EH (cell line): ENCODE measurements around the gene HERC4.

Experiments
- DNase-seq: peaks from one replicate; pipeline ENCODE4 v3.0.0-alpha.2; 2015; ENCODE audit warnings: low read depth

HERC4 gene

DNA sequence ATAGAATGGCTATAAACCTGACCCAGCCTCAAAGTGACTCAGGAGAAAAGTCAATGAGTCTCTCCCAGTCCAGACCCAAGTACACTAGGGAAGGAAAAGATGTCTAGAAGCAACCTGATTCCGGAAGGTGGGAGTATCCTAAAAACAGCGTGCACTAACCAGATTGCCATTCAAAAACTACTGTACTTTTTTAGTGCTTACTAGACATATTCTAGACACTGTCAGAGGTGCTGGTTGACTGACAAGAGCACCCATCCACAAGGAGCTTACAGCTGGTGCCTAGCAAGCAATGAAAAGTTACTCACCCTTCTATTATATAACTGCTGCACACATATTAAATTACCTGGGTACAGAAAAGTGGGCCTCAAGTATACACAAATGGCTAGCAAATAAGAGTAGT lies 109.6 kb downstream of the HERC4 start:
- no peak for DNase-seq

DNA sequence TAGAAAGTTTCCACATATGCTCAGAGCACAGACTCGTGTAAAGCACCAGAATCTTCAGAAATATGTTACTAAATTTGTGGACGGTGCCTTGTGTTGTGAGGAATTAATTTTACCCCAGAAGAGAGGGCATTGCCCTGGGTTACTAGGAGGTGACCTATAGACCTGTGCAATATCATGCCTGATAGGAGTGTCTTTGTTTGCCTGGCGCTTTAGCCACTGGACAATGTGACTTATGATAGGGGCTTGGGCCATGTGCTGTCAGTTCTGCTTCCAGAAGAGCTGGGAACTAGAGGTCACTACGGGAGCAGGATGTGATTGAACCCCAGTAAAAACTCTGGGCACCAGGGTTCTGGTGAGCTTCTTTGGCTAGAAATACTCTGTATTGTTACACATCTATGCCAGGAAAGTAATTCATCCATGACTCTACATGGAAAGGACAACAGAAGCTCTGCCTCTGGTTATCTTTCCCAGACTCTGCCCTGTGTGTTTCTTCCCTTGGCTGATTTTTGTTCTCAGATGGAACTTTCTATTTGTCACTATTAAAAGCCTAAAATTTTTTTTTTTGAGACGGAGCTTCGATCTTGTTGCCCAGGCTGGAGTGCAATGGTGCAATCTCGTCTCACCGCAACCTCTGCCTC lies 115.1 kb downstream of the HERC4 start:
- DNase-seq, result no peak

DNA sequence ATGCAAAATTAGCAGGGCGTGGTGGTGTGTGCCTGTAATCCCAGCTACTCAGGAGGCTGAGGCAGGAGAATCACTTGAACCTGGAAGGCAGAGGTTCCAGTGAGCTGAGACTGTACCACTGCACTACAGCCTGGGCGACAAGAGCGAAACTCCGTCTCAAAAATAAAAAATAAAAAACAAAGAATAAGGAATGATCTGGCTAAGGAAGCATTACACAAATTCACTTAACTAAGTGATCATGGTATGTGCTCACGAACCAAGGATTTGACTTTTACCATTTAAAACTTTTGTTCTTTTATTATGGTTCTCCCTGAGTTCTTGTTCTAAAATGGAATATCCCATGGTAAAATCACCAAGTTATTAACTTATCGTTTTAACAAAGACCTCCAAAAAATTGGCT lies 119.5 kb downstream of the HERC4 start:
- no peak for DNase-seq

DNA sequence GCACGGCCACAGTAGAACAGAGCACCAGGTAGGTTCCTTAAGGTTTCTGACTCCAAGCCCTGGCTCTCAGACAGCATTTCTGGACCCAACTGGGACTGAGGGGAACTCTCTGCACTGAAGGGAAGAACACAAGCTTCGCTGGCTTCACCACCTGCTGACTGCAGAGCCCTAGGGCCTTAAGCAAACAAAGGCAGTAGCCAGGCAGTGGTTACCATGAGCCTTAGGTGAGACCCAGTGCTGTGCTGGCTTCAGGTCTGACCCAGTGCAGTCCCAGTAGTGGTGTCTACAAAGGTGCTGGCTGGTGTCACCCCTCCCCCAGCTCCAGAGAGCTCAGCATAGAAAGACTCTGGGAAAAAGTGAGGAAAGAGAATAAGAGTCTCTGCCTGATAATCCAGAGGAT lies 131.2 kb downstream of the HERC4 start:
- DNase-seq, result no peak

DNA sequence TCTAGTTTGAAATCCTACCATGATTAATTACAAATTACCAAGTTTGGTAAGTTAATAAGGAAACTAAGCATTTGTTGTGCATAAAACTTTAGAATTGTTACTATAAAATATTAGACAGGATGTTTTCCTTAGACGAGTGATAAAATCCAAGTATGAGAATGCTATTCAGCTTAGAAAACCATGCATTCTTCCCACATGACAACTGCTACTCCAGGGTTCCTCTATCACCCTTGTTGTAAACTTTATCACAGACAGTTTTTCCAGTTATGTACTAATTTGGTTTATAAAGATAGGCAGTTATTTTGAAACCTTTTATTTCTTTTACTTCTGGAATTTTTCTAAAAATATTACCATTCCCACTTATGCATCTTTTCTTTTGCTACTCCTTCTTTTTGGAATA lies 138.7 kb downstream of the HERC4 start:
- peak; percentile 86 for DNase-seq

DNA sequence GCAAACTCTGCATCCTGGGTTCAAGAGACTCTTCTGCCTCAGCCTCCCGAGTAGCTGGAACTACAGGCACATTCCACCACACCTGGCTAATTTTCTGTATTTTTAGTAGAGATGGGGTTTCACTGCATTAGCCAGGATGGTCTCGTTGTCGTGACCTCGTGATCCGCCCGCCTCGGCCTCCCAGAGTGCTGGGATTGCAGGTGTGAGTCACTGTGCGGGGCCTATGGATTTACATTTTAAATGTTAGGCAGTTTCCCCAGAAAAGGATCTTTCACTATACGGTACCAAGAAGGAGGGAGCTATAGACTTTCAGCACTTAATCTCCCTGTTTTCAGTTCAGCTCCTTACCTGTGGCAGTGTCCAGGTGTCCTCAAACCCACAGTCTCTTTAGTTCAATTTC lies 139.9 kb downstream of the HERC4 start:
- DNase-seq, result no peak

DNA sequence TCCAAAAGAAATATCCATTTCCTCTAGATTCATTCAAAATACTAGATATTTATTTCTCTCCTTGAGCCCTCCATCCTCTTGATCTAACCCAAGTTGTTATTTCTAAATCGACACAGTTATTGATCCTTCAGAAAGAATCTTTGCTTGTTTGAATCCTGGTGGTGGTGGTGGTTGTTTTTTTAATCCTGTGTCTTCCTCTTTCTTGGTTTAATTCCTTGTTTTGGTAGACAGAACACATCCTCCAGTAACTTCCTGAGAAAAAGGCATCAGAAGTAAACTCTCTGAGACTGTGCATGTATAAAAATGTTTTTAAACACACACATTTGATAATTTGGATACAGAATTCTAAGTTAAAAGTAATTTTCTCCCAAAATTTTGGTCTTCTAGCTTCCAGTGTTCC lies 140.7 kb downstream of the HERC4 start:
- no peak for DNase-seq

DNA sequence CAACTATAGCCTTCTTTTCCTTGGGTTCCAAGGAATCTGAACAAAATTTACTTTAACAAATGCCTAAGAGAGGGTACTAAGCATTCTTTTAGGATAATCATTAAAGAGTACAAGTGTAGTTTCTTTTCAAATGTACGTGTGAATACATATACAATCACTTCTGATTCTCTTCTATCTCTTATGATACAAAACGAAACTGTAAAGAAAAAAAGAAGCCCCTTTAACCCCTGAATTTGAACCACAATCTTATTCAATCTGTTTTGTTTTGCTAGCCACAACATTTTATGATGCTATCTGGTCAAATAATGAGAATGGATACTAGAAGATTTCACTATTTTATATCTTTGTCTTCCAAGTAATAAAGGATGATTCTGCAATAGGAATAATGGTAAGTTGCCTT lies 141.9 kb downstream of the HERC4 start:
- no peak for DNase-seq

DNA sequence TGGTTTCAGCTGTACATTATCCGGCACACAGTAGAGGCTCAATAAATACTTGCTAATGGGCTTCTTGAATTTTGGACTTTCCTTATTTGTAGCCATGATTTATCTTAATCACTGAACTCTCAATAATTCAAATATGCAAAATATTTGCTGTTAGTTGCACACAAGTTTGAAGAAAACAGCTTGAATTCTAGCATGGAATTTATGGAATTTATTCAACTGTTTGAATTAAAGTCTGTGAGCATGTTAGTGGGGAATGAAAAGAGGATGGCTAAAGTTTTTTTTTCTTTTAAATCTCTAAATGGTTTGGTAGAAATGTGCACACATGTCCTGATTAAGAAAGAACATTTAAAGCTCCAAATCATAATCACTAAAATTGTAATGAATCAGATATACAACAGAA lies 148.1 kb downstream of the HERC4 start:
- DNase-seq, result peak; percentile 56

DNA sequence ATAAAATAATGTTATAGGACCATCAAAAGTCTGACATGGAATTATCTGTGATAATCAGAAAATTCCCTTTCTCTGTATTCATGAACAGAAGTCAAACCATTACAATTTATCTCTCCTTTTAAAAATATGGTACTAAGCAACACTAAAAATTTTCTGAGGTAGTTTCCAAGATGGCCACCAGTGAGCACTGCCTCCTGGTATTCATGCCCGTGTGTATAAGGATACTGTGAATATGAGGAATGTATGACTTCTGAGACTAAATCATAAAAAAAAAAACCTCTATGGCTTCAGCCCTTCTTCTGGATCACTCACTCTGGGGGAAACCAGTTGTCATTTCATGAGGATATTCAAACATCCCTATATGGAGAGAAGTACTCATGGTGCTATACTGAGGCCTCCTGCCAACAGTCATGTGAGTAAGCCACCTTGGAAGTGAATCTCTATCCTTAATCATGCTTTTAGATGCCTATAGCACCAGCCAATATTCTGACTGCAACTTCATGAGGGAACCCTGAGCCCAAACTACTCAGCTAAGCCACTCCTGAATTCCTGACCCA lies 149.6 kb downstream of the HERC4 start:
- peak; percentile 86 for DNase-seq

DNA sequence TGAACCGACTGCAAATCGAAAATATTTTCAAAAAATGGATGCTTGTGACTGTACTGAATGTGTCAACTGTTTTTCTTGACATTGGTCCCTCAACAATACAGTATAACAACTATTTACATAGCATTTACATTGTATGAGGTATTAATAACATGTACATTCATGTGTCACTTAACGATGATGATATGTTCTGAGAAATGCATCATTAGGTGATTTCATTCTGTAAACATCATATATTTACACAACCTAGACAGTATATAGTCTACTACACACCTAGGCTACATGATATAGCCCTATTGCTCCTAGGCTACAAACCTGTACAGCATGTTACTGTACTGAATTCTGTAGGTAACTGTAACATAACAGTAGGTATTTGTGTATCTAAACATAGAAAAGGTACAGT lies 150.9 kb downstream of the HERC4 start:
- DNase-seq, result no peak

DNA sequence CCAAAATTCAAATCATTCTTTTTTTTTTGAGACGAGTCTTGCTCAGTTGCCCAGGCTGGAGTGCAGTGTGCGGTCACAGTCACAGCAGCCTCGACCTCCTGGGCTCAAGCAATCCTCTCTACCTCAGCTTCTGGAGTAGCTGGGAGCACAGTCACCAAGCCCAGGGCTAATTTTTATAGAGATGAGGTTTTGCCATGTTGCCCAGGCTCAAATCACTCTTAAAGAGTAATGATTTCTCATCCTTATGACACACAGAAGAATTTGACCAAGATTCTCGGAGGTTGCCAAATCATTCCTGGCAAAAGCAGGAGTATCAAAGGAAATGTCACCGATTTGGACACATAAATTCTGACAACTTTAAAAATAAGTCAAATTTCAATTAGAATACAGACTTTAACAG lies 151.5 kb downstream of the HERC4 start:
- DNase-seq, result peak; percentile 86

DNA sequence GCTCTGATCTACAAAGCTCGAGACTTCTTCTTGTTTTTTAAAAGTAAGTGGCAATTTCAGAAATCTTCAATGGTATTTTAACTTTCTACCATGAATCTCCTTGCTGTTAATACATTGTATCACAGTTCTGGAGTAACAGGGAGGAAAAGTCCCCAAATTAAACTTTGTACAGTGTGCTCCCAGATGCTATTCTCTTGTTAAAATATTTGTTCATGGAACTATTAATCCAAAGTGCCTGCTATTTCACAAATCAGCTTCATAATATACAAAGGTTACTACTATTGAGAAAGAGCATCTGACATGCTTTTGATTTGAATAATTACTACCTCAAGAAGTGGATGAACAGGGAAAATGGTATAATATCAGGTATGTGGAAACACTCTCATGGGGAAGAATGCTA lies 154.0 kb downstream of the HERC4 start:
- no peak for DNase-seq

DNA sequence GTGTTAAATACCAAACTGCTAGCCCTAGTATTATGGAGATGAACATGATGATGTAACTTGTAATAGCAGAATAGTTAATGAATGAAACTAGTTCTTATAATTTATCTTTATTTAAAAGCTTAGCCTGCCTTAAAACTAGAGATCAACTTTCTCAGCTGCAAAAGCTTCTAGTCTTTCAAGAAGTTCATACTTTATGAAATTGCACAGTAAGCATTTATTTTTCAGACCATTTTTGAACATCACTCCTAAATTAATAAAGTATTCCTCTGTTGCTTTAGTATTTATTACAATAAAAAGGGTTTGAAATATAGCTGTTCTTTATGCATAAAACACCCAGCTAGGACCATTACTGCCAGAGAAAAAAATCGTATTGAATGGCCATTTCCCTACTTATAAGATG lies 157.4 kb downstream of the HERC4 start:
- DNase-seq, result no peak

DNA sequence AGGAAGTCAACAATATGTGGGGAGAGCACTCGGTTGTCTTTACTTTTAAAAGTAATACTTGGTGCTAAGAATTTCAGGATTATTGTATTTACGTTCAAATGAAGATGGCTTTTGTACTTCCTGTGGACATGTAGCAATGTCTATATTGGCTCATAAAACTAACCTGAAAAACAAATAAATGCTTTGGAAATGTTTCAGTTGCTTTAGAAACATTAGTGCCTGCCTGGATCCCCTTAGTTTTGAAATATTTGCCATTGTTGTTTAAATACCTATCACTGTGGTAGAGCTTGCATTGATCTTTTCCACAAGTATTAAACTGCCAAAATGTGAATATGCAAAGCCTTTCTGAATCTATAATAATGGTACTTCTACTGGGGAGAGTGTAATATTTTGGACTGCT lies 157.9 kb downstream of the HERC4 start:
- no peak for DNase-seq

DNA sequence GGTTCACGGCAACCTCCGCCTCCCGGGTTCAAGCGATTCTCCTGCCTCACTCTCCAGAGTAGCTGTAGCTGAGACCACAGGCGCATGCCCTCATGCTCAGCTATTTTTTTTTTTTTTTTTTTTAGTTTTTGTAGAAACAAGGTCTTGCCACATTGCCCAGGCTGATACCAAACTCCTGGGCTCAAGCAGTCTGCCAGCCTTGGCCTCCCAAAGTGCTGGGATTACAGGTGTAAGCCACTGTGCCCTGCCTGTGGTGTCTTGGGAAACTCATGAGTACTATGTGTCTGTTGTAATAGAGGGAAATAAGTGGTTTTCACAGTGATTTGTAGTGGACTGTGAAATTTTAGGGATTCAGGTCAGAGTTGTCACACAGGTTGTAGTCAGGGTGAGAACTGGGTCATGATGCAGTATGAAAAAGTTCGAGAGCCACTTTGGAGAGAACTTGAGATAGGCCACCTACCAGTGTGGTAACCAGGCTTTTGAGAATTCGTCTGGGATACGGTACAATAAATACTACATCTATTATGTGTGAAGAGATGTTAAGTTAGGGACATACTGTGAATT lies 160.2 kb downstream of the HERC4 start:
- DNase-seq, result no peak

DNA sequence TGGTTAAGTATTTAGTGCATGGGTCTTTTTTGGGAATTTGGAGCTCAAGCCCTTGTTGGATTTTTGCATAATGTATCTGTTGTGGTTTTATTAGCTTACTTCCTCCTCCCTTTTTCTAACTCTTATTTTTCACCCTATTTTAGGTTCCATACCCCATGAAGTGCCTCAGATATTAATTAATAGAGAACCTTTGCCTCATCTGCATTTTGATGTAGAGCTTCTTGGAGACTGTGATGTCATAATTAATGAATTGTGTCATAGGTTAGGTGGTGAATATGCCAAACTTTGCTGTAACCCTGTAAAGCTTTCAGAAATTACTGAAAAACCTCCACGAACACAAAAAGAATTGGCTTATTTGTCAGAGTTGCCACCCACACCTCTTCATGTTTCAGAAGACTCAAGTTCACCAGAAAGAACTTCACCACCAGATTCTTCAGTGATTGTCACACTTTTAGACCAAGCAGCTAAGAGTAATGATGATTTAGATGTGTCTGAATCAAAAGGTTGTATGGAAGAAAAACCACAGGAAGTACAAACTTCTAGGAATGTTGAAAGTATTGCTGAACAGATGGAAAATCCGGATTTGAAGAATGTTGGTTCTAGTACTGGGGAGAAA lies 162.6 kb downstream of the HERC4 start:
- peak; percentile 68 for DNase-seq

DNA sequence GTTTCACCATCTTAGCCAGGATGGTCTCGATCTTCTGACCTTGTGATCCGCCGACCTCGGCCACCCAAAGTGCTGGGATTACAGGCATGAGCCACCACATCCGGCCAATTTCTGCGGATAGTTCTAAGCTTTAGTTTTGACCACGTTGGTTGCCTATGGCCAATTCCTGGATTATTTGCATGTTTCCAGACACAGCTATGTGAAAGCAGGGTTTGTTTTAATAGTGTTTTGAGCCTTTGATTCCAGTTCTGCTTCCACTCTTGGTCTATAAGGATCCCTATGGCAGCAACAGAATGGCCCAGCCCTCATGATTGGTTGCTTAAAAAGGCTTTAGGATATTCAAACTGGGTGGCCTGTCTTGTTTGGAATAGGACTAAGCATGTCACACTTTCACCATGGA lies 171.5 kb downstream of the HERC4 start:
- DNase-seq, result no peak

DNA sequence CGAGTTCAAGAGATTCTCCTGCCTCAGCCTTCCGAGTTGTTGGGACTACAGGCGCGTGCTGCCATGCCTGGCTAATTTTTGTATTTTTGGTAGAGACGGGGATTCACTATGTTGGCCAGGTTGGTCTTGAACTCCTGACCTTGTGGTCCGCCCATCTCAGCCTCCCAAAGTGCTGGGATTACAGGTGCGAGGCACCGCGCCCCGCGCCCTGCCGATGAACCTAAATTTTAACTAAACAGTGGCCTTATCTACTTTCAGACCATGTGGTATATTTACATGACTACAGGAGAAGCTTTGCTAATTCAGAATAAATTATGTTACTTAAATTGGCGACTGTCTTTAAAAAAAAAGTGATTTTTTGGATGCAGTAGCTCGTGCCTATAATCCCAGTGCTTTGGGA lies 181.4 kb downstream of the HERC4 start:
- no peak for DNase-seq

DNA sequence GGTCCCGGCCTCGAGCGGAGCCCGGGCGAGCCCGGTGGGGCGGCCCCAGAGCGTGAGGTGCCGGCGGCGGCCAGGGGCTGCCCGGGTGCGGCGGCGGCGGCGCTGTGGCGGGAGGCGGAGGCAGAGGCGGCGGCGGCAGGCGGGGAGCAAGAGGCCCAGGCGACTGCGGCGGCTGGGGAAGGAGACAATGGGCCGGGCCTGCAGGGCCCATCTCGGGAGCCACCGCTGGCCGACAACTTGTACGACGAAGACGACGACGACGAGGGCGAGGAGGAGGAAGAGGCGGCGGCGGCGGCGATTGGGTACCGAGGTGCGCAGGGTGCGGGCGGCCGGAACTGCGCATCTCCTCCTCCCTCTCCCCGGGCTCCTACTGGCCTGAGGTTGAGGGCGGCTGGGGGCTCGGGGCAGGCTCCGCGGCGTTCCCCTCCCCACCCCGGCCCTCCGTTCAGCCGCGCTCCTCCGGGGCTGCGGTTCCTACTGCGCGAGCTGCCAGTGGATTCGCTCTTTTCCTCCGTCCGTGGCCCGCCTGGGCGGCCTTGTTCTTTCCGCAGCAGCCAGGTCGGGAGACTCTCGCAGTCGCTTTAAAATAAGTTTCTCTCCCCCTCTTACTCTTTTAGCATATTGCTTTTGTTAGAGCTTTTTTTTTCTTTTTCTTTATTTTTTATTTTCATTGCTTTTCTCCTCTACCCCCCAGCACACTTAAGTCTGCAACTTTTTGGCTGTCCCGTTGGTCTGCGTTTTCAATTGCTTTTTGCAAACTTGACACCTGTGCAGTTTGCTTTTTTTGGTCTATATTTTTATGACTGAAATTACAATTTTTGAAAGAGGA lies 190.0 kb downstream of the HERC4 start:
- peak; percentile 87 for DNase-seq

DNA sequence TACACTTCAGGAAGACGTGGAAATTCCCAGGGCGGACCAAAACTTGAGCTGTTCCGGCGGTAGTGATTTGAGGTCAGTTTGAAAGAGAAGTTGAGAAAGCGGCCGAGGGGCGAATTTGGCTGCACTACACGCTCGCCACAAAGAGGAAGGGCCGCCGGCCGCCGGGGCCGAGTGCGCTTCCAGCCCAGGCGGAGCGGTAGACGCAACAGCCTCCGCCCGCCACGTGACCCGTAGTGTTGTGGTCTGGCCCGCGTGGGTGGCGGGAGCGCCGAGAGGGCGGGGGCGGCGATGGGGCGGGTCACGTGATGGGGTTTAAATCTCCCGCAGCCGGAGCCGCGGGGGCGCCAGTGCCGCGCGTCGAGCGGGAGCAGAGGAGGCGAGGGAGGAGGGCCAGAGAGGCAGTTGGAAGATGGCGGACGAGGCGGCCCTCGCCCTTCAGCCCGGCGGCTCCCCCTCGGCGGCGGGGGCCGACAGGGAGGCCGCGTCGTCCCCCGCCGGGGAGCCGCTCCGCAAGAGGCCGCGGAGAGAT lies 190.7 kb downstream of the HERC4 start, which contains the start of gene SIRT1:
Gene SIRT1 (plus strand): TSS at position 344 of the 529 bp plus-strand sequence. CDS start 66 bp downstream, at position 410.
- DNase-seq, result peak; percentile 92

DNA sequence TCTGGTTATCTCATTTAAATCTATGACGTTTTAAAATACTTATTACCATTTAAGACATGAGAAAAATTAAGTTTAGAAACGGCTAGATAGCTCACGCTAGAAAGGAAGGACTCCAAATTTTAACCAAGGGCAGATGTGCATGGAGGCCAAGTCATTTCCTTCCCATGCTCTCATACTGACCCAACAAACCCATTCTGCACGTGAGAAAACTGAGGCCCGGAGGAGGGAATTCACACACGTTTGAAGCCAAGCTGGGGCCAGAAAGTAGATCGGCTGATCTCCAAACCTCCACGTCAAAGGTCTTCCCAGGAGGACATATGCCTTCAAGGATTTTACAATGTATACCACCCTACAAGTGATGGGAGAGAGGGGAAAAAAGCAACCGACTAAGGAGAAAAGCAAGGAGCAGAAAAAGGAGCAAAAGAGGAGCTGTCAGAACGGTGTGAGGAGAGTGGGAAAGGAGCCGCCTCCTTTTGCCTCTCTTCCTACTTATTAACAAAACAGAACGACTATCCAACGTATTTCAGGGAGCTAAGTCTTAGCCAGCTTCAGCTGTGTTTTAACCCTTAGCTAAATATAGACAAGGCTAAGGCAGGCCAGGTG lies 191.3 kb downstream of the HERC4 start:
- peak; percentile 25 for DNase-seq
